ENCODE results near the gene THAP12.

- TF ChIP-seq ELF4 (IDR thresholded peaks at IDR 0.05) (no peak), SP1 (IDR thresholded peaks at IDR 0.05) (no peak), CTBP1 (IDR thresholded peaks at IDR 0.05; ENCODE audit: borderline replicate concordance) (no peak), TARDBP (IDR thresholded peaks at IDR 0.05) (no peak), BHLHE40 (IDR thresholded peaks at IDR 0.05; ENCODE audit: borderline replicate concordance) (no peak), SUZ12 (IDR thresholded peaks at IDR 0.05) (no peak), ARNT (IDR thresholded peaks at IDR 0.05) (no peak), FOXK2 (IDR thresholded peaks at IDR 0.05) (no peak), NFRKB (IDR thresholded peaks at IDR 0.05) (no peak)
- TF ChIP-seq, protein P1, sequence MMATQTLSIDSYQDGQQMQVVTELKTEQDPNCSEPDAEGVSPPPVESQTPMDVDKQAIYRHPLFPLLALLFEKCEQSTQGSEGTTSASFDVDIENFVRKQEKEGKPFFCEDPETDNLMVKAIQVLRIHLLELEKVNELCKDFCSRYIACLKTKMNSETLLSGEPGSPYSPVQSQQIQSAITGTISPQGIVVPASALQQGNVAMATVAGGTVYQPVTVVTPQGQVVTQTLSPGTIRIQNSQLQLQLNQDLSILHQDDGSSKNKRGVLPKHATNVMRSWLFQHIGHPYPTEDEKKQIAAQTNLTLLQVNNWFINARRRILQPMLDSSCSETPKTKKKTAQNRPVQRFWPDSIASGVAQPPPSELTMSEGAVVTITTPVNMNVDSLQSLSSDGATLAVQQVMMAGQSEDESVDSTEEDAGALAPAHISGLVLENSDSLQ (IDR thresholded peaks at IDR 0.05) = no peak
Observed at GRCh38 chr11:76330651-76331050, 50.3 kb downstream of the THAP12 start.
